K562 treated with DMSO at 1 percent for 24 hours (cell line): Measurements from ENCODE around the gene TBX2. TPM values are rescaled to one million over a fixed set of nuclear protein-coding genes. Genes with fewer than 3 reads are reported as not detected.

Source experiments
- total RNA-seq: library from RNA; unstranded; fragments of 300-600 nt; gene quantifications from 2 replicates; pipeline ENCODE4 v1.2.3, GENCODE V29; 2022; ENCODE audit warnings: low read depth; ENCODE audit not compliant: insufficient read depth

The TBX2 gene
- not detected in 2 replicates for total RNA-seq

GRCh38 chr17:61399131-61400065 lies at the start of gene TBX2:
TBX2 (plus strand) TSS chr17:61399843; CDS start chr17:61400177, 334 bp downstream.

GRCh38 chr17:61452301-61453290 lies 53.0 kb downstream of the TBX2 start, which contains the start of gene TBX4:
TBX4 (plus strand) TSS chr17:61452422; CDS start chr17:61456491, 4,069 bp downstream.

Other genes starting within 250 kb of the TBX2 start
- gene TBX4, start 52.6 kb downstream of the TBX2 start, total RNA-seq: not detected in 2 replicates
- gene NACA2, start 191.4 kb downstream of the TBX2 start, total RNA-seq: not detected in 2 replicates